CD4-positive, alpha-beta T cell treated with Interleukin-6 at 100 ng/mL for 8 hours (primary cell): ENCODE results near the gene ANO3.

ENCODE experiments used
- DNase-seq: peaks from one replicate; pipeline ENCODE4 v3.0.0-alpha.2; 2020; ENCODE audit warnings: mixed read lengths, low spot score

The ANO3 gene

DNA sequence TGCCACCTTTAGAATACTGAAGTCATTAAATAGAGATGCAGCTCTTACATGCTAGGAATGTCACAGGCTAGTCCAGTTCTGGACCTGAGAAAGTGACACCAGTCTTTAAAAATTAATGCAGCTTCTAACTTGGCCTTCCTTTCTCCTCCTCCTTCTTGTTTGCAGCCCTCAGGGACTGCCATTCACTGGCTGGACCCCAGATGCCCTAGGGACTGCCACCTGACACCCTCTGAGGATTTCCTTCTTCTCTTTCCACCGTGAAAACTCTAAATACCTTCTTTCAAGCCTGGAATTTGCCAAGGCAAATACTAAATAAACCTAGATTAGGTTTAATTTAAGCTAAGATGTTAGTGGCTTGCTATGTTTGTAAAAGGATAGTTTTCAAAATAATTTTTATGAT lies 161.7 kb downstream of the ANO3 start:
- no peak for DNase-seq

DNA sequence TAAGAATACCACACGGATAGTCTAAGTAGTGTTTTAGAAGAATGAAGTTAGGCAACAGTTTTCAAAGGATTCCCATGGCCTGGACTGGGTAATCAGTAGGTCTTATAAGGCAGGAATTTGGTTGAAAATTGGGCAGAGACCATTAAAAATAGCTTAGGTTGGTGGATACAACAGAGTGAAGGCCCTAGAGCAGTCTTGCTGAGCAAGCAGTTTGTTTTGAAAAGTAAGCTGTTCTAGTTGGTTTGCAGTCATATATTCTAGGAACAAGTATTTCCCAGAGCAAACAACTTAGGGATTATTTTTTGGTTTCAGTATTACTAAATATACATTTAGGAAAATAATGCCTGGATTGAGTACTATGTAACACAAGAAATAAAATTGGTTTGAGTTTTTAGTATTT lies 175.3 kb downstream of the ANO3 start:
- DNase-seq = no peak

DNA sequence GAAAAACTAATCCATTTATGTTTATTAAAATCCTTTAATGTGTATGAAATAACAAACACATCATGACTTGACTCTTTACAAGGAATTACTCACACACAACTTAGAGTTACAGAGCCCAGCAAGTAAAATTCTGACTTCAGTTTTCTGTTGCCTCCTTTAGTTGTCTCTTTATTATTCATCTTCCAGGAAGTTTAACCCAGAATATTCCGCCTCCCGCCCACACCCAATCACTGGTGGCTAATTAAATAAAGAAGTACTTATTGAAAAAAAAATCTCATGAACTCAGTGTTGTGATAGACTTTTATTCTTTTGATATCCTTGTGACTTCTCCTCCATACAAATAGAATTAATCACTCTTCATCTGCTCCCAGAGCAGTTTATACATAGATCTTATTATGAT lies 178.2 kb downstream of the ANO3 start:
- DNase-seq = no peak

DNA sequence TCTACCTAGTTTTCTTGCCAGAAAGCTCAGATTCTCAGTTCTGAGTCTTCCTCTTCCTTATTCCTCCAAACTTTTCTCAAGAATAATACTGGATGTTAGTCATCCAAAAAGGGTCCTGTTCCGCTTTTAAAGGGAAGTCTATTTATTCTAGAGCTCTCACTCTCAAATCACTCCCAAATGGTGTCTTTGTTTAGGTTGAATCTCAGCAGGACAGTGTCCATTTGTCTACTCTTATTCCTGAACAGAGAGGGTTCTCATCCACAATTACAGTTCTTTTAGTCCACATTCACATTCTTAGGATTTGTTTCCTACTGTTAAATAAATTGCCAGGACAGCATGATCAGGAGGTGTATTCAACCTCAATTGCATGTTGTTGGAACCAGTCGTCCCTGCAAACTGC lies 178.8 kb downstream of the ANO3 start:
- DNase-seq = no peak

DNA sequence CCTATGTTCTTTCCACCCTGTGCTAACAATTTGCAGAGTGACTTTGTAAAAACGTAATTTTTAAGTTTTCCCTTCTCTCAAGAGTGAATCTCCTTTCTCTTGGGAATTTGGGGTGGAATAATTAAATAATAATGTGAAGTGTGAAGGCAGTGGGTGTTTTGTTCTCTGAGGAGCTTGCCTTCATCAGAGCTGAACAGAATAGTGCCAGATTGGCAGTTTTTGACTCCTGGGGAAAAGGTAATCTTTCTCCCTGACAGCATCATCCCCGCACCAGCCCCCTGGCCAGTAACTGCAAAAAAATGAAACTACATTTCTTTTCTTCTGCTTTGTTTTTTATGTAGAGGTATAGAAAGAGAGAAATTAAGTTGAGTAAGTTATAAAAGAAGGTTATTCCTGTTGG lies 180.3 kb downstream of the ANO3 start:
- DNase-seq = no peak

DNA sequence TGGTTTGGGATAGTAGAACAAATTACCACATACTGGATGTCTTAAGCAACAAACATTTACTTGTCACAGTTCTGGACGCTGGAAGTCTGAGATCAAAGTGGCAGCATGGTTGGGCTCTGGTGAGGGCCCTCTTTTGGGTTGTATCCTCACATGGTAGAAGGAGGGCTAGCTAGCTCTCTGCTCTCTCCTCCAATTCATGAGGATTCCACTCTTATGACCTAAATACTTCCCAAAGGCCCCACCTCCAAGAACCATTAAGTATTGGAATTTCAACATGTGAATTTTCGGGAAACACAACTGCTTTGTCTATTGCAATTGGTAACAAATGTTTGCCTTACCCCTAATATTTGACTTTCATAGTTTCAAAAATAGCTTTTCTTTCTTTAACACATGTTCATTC lies 187.5 kb downstream of the ANO3 start:
- no peak for DNase-seq

DNA sequence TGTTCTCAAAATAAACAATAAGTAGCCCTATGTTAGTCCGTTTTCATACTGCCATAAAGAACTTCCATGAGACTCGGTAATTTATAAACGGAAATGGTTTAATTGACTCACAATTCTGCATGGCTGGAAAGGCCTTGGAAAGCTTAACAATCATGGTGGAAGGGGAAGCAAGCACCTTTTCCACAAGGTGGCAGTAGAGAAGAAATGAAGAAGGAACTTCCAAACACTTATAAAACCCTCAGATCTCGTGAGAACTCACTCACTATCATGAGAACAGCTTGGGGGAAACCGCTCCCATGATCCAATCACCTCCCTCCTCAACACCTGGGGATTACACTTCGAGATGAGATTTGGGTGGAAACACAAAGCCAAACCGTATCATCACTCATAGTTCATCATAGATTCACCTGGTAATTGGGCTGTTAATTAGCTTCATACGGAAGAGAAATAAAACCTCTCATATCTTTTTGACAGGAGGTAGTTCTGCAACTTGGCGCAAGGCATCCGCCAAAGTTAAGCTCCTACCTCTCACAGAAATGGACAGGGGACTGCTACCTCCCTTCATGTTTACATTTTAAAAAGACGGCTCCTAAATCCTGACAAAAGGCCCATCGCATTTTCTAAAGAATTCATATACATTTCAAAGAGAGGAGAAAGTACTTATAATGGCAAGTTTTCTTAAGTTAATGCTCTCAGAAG lies 191.1 kb downstream of the ANO3 start:
- no peak for DNase-seq

DNA sequence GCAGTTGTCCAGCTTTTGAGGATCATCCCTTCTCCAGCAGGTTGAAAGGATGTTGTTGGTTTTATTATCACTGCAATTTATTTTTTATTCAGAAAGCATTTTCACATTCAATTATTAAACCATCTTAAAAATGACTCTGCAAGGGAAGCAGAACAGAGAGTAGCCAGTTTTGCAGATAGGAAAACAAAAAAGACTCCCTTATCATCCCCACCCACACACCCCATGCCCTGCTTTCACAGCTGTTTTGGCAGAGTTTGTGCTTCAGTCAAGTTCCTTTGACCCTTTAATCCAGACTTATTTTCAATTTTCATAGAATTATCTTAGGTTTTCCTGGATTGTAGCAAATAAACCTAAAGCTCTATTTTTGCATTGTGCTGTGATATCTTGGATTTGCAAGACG lies 195.8 kb downstream of the ANO3 start:
- no peak for DNase-seq

DNA sequence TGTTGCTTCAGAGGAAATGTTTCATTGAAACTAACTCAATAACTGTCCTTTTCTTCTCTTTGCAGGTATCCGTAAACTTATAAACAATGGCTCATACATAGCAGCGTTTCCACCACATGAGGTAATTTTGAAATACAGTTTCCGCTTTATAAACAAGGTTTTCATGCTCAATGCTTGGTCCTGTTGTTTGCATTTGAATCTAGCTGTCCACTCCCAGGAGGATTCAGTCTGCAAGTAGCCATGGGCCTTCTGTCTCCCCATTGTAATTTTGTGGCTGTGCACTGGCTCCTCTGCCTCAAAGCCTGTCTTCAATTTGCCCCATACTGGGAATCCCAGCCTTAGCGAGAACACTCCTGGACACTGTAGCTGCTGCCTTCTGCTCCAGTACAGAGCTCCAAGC lies 205.4 kb downstream of the ANO3 start:
- DNase-seq = no peak

DNA sequence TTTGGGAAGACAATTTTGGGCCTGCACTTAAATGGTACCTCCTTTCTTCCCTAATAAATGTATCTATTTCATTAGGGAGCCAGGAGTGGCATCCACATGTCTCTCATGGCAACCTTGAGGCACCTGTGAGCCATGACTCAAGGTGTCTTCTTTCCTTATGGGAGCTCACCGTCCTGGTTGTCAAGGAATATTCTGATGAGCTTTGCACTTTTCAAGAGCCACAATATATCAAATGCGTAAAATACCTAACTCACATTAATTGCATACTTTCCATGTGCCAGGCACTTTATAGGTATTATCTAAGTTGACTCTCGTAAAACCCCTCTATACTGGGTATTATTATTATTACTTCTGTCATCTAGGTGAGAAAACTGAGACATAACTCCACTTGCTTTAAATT lies 207.6 kb downstream of the ANO3 start:
- no peak for DNase-seq

DNA sequence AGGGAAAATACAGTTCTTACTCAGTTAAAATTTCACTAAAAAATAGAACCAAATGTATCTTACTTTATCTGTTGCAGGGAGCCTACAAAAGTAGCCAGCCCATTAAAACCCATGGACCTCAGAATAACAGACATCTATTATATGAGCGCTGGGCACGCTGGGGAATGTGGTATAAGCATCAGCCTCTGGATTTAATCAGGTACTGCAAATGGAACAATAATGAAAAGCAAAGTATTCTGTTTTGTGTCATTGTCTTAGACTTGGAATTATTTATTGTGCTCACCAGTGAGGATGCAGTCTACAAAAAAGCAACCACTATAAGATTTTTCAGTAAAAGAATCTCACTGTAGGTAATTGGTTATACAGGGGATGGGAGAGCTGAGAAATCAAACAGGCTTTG lies 209.9 kb downstream of the ANO3 start:
- DNase-seq = no peak

DNA sequence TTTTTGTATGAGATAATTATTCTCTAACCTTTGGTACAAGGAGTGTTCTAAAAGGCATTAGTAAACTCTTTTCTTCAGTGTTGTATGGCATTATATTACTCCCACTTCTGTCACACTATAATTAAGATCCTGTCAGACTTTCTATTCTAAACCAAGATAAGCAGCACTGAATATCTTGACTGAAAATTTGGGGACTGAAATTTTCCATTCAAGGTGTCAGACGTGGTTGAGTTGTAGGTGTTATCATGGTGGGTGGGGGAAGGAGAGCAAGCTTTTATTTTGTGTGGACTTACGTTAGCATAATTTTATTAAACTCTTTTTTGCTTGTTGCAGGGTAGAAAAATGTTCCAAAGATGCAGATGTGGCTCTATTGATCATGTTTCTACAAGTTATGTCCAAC lies 217.2 kb downstream of the ANO3 start:
- no peak for DNase-seq

DNA sequence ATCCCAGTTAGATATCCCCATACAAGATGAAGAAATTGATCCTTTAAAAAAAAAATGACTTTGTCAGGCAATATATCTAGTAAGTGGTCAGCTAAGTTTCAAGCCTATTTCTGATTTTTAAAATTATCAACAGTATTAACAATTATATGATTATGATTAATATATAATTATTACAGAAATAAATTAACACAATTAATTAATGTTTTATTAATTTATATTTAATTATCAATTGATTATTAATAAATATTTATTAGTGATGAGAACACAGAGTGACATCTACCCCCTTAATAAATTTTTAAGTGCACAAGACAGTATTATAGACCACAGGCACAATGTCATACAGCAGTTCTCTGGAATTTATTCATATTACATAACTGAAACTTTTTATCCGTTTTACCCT lies 218.1 kb downstream of the ANO3 start:
- no peak for DNase-seq

DNA sequence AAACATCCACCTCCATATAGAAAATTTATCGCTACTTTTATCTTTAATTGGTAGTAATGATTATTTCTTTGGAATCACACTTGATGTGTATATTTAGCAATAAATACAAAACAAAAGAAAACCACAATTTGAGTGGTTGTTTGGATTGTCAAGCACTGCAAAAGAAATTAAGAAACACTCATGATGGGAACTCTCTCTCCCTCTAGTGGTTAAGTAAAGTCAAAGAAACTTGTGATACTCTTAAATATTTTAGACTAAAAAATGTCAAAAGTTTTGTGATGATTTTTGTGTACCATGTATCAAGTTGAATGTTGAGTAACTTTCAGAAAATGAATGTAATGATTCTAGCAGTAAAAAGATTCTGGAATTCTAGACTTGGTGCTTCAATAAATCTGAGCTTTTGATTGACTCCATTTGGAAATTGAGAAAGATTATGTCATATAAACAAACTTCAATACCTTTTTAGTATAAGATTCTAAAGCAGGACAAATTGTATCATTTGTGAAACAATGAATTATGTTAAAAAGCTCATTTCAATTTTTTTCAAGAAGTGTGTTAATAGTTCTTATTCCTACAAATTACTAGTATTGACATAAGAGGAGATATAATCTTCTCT lies 219.4 kb downstream of the ANO3 start:
- DNase-seq = no peak

DNA sequence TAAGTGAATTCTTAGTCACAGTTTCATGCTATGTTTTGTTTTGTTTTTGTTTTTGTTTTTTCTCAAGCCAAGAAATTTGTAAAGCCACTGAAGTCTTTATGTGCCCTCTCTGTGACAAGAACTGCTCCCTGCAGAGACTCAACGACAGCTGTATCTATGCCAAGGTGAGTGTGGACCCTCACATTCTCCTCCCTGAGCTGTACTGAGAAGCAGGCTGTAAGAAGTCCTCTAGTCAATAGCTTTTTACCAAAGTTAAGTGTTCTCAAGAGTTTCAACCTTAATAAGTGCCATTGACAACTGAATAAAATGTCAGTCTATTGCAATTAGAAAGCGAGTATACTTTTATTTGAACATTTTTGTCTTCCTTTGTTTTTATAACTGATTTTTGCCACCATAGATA lies 221.3 kb downstream of the ANO3 start:
- DNase-seq = no peak

DNA sequence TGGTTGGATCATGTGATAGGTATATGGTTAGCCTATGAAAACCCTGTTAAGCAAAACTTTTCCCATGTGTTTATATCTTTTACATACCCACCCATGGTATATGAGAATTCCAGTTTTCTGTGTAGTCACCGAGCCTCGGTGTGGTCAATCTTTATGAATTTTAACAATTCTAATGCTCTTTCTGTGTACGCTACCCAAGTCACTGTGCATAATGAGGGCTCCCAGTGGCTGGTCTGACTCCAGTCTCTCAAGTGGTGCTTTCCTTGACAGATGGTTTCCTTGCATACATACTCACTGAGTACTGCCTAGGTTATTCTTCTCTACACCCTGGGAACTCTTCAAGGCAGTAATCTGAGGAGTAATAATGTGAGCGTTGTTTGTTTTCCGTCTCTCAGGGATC lies 222.5 kb downstream of the ANO3 start:
- no peak for DNase-seq

DNA sequence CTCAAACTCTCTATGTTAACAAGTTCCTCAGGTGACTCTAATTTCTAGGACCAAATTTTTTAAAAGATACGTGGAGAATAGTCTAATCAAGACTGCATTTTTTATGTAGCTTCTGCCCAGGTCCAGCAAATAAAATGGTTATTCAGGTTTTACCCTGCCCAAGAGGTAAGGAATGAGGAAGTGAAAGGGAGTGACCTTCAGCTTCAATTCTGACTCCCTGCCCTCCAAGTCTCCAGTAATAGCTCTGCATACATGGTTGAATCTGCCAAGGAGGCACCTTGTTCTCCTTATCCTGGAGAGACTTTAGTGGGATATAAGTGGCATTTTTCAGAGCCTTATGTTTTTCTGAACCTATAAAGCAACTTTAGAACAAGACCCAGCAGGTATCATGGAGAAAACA lies 224.7 kb downstream of the ANO3 start:
- no peak for DNase-seq

DNA sequence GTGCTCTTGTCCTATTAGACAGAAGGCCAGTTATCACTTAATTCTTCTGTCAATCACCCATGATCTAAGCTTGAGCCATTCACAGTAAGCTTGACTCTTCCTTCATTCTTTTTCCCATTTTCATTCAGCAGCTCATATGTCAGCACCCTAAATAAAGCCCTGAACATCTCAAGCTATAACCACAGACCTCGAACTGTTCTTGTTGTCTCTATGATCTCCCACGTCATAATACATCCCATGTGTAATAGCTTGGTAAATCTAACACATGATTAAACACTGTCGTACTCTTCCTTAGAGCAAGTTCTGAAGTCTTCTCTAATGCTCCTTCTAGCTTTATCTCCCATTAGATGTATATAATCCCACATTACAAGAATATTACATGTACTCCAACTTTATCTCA lies 225.7 kb downstream of the ANO3 start:
- no peak for DNase-seq

DNA sequence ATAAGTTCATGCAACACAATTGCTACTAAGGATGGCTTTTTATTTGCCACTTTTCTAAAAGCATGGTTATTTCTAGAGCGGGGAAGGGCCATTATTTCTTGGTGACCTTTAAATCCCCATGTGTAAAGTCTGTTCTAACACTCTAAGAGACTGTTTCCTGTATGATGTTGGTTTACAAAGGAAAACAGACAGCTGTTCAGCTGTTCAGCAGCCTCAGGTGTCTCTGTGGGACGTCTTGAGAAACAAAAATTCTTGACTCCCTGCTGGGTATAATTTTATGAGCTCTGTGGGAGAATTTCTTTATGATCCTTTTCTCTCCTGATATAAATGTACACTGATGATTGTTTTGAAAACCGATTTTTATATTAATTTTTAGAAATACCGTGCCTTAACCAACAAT lies 226.3 kb downstream of the ANO3 start:
- DNase-seq = no peak

DNA sequence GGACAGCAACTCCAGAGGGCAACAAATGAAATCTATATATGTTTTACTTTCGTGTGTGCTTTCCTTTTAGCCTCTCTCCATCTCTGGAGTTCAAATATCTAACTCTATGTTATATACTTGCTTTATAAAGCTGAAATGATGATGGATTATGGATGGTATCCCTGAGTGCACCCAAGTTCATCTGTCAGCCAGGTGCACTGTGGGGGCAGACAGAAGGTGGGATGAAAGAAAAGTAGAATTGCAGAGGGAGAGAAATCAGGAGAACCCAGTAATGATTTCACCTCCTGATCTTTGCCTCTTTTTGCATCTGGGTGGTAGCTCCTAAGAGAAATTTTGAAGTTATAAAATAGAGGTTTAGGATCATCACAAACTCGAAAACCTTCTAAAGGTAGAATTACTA lies 237.7 kb downstream of the ANO3 start:
- no peak for DNase-seq

DNA sequence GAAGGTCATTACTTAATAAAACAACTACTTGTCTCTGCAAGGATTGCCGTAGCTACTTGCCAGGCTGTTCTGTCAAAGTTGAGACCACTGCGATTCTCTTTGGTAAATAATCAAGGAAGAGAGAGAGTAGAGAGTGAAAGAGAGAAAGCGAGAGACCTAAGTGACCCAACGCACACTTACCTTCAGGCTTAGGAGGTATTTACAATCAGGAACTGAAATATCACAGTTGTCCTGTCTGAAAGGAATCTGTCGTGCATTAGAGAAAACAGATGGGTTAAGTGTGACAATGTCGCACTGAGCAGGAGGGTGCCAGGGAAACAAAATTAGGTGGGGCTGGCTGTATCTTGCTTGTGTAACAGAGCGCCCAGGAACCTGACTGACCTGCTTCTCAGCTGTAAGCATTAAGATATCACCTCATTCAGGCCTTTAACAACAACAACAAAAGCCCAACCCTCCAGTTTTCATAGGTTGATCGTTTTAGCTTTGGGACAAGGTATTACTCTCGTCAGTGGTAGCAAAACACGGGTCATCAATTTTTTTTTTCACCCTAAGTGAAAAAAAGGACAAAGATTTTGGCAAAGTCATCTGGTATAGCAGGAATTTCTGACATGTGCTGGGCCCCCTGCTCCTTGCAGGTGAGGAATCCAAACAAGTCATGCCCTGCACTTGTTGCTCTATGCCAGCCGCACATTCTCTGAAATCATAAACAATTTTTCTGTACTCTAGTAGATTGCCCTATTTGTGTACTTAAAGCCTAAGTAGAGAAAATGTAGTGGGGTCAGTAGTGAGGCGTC lies 240.1 kb downstream of the ANO3 start, which contains the start of gene MUC15:
MUC15 (minus strand) TSS at position 403 of the 794 bp plus-strand sequence. CDS start 5,169 bp downstream, outside the sequence.
- DNase-seq = no peak

DNA sequence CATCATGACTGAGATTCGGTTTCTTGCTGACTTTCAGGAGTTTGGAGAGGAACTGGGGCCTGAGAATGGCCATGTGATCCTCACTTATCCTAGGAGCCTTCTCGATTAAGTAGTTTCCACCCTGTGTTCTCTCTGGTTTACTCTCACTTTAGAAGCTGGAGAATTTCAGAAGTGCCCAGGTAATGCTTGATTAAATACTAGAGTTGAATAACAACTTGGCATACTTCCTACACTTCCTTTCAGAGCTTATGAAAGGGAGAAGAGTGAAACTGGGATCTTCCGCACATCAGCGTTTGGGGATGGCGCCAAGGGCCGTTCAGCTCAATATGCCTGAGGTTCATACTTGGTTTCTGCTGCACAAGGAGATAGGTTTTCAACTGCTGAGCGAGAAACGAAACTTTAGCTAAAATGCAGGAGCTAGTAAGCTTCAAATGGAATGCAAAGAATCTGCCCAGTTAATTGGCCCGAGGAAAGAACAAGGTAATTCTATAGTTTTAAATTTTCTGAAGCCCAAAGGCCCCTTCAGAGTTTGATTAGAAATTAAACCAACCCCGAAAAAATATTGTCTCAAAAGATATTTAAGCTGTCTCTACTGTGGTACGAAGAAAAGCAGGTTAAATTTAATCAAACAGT lies 241.0 kb downstream of the ANO3 start:
- no peak for DNase-seq

DNA sequence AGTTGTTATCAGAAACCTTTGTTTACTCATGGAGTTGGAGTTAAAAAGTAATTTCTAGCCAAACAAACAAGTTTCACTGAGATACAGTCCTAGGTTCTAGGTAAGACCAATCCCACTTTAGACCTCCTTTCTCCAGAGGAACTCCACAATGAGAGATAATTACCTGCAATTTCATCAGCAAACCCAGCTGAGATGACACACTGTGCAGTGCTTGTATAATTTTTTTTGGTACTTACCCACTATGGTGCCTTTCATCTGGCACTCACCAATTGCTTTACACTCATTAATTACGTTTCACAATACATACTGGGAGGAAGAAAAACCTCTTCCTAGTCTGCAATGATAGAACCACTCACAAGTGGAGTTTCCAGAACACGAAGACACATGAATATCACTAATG lies 242.0 kb downstream of the ANO3 start:
- no peak for DNase-seq
